Heart left ventricle (tissue), 13 donors: ENCODE data around the gene INTS2.

Source experiments
- POLR2A ChIP-seq, 2 donors: fragments of 450-650 bp; IDR thresholded peaks; one replicate each; pipeline ENCODE4 v1.6.1; 2017; ENCODE audit warnings: antibody characterized with exemption in 2 of 2, mild to moderate bottlenecking in 2 of 2, moderate library complexity in 2 of 2
- TF ChIP-seq, protein P1 (sequence below), 12 donors: fragments of 200-600 bp; sonication (generic) in 4 of 12; IDR thresholded peaks; one replicate each; pipeline versions ENCODE4 v1.5.0 to v1.8.0; 2018 to 2022; ENCODE audit warnings: antibody characterized with exemption in 12 of 12, mild to moderate bottlenecking in 5 of 12
- donor health status: ischemic (EF 13 %, LVEDD 7.1; RV severe dilation, severe dysfunction).
- donor health status: DM: no; HTN: yes; CAD: no.
- donor health status: DM: no; HTN: no; CAD: no.
- donor health status: ischemic (EF 25% LVEDD 6.9; RV normal size, moderate dysfunction).
- donor health status: ischemic (EF 25% LVEDD 5.7; RV mildly dilated, moderate dysfunction).
- donor health status: ischemic (EF 35%, LVEDD 5.7; RV mildly dilated, moderate dysfunction).
- donor health status: nonischemic (EF 11% LVEDD 7.7; RV severe dilation, severe dysfunction).
- donor health status: DM: yes; HTN: yes; CAD: no.
- donor health status: PGD.
- donor health status: ischemic (EF 29% LVEDD 5.4; RV normal size, mild dysfunction).
- donor health status: nonischemic (EF 23%, LVEDD 6.1; RV moderate dilation, normal function).

GRCh38 chr17:61832463-61832862 is 95.3 kb downstream of the INTS2 start:
- TF ChIP-seq, protein P1, sequence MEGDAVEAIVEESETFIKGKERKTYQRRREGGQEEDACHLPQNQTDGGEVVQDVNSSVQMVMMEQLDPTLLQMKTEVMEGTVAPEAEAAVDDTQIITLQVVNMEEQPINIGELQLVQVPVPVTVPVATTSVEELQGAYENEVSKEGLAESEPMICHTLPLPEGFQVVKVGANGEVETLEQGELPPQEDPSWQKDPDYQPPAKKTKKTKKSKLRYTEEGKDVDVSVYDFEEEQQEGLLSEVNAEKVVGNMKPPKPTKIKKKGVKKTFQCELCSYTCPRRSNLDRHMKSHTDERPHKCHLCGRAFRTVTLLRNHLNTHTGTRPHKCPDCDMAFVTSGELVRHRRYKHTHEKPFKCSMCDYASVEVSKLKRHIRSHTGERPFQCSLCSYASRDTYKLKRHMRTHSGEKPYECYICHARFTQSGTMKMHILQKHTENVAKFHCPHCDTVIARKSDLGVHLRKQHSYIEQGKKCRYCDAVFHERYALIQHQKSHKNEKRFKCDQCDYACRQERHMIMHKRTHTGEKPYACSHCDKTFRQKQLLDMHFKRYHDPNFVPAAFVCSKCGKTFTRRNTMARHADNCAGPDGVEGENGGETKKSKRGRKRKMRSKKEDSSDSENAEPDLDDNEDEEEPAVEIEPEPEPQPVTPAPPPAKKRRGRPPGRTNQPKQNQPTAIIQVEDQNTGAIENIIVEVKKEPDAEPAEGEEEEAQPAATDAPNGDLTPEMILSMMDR (IDR thresholded peaks at IDR 0.05) = no peak
- TF ChIP-seq POLR2A (IDR thresholded peaks at IDR 0.05) = no peak
